Measurements from ENCODE around the gene ASB15. TPM values are rescaled to one million over a fixed set of nuclear protein-coding genes. Genes with fewer than 3 reads are reported as not detected.

Gene ASB15
- total RNA-seq, 2 experiments from 2014 or later = not detected

GRCh38 chr7:123569352-123570010, 32.1 kb upstream of the ASB15 start:
- Mint-ChIP-seq H3K27me3 (no peaks in the 10 kb centered on the region), H3K27ac (no peak overlapping the region), H3K4me3 (no peak overlapping the region), H3K9me3 (no peaks in the 10 kb centered on the region), H3K4me1 (ENCODE audit: low read depth) (no peaks in the 10 kb centered on the region), H3K36me3 (ENCODE audit: low read depth) (no peaks in the 10 kb centered on the region)
- TF ChIP-seq, protein P1, sequence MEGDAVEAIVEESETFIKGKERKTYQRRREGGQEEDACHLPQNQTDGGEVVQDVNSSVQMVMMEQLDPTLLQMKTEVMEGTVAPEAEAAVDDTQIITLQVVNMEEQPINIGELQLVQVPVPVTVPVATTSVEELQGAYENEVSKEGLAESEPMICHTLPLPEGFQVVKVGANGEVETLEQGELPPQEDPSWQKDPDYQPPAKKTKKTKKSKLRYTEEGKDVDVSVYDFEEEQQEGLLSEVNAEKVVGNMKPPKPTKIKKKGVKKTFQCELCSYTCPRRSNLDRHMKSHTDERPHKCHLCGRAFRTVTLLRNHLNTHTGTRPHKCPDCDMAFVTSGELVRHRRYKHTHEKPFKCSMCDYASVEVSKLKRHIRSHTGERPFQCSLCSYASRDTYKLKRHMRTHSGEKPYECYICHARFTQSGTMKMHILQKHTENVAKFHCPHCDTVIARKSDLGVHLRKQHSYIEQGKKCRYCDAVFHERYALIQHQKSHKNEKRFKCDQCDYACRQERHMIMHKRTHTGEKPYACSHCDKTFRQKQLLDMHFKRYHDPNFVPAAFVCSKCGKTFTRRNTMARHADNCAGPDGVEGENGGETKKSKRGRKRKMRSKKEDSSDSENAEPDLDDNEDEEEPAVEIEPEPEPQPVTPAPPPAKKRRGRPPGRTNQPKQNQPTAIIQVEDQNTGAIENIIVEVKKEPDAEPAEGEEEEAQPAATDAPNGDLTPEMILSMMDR (IDR thresholded peaks at IDR 0.05) = no peak
- ChIA-PET POLR2A (no interaction called here), CTCF (interaction anchor here (1.0 kb wide), 2 partner anchors 55 to 75 kb away, joined by 3 to 4 read pairs; no protein-coding TSS in a partner anchor)
- ATAC-seq (no peak), DNase-seq (no peak)
- intact Hi-C loops (cut with micrococcal nuclease) = no loop called here

DNA sequence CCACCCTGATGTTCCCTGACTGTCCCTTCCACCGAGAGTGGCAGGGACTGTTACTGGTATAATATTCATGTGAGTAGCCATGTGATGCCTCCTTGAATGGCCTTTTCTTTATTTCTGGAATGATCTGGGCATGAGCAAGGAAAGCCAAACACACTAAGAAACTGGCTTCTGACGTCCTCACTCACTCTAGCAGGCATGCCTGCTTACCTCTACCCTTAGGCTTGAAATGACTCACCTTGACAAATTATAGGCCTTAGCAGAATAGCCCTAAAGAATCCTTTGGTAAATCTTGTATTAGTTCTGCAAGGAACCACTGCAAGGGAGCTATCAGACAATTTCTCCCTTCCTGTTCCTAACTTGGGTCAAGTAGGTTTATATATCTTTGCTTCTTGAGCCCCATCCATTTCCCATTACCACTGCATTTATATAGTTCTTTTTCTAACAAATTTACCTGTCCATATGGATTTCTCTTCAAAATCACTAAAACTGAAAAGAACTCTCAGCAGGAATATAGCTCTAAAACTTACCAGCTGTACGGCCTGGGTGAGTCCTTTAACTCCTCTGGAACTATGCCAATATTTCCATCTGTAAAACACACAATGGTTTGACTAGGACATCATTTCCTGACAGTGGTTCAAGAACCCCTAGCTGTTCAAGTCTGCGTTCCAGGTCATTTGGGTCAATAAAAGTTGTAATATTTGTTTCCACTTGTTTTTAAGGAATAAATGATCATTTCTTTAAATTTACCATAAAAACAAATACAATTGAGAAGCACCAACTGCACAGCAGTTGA, 31.0 kb upstream of the ASB15 start:
- Mint-ChIP-seq H3K9me3 (no peaks in the 10 kb centered on the region), H3K4me1 (ENCODE audit: low read depth) (no peaks in the 10 kb centered on the region), H3K4me3 (no peak overlapping the region), H3K27me3 (no peaks in the 10 kb centered on the region), H3K27ac (no peak overlapping the region), H3K36me3 (ENCODE audit: low read depth) (no peaks in the 10 kb centered on the region)
- CTCF ChIA-PET = interaction anchor here (1.0 kb wide), 1 partner anchor 76 kb away, joined by 4 read pairs; no protein-coding TSS in a partner anchor
- ATAC-seq (no peak), DNase-seq (no peak)
- POLR2A ChIA-PET = no interaction called here
- intact Hi-C loops (cut with micrococcal nuclease) = no loop called here
- TF ChIP-seq, protein P1 (IDR thresholded peaks at IDR 0.05) = no peak

- no peaks in the 10 kb centered on the region for H3K9me3 Mint-ChIP-seq
- ChIA-PET CTCF (no interaction called here), POLR2A (no interaction called here)
- H3K27ac Mint-ChIP-seq = no peak overlapping the region
- ATAC-seq (no peak), DNase-seq (no peak)
- H3K4me3 Mint-ChIP-seq = no peak overlapping the region
- H3K27me3 Mint-ChIP-seq = no peaks in the 10 kb centered on the region
- H3K4me1 Mint-ChIP-seq (ENCODE audit: low read depth) = no peaks in the 10 kb centered on the region
- intact Hi-C loops (cut with micrococcal nuclease) = no loop called here
- TF ChIP-seq, protein P1 (IDR thresholded peaks at IDR 0.05) = no peak
- H3K36me3 Mint-ChIP-seq (ENCODE audit: low read depth) = no peaks in the 10 kb centered on the region
These were observed 30.4 kb upstream of the ASB15 start for GRCh38 chr7:123571187-123571586.

- intact Hi-C loops (cut with micrococcal nuclease) = no loop called here
- no peaks in the 10 kb centered on the region for H3K9me3 Mint-ChIP-seq
- no peak for DNase-seq
- CTCF ChIA-PET = no interaction called here
- peaks cover 2% of the 10 kb centered on the region for H3K27me3 Mint-ChIP-seq
- H3K27ac Mint-ChIP-seq = no peak overlapping the region
- H3K36me3 Mint-ChIP-seq (ENCODE audit: low read depth) = no peaks in the 10 kb centered on the region
- ATAC-seq = no peak
- POLR2A ChIA-PET = no interaction called here
- TF ChIP-seq, protein P1 (IDR thresholded peaks at IDR 0.05) = no peak
- no peak overlapping the region for H3K4me3 Mint-ChIP-seq
- no peaks in the 10 kb centered on the region for H3K4me1 Mint-ChIP-seq (ENCODE audit: low read depth)
These were observed 29.9 kb upstream of the ASB15 start for GRCh38 chr7:123571684-123572083.

DNA sequence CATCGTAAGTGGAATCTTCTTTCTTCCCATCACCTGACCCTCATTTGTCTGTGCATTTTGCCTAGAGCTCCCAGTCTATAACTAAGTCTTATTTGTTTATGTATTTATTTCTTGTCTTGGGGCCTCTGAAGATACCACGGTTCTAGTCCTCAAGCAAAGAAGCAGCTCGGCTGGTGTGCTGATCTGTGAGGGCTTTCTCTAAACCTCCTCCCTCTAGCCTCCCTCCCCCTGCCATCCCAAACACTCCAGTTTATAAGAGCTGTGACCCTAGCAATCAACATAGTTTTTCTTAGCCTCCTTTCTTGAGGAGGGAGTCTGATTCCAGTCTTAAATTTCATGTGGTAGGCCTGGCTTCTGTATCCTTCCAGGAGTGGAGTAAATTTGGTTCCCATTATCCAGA, 28.3 kb upstream of the ASB15 start:
- Mint-ChIP-seq H3K36me3 (ENCODE audit: low read depth) (no peaks in the 10 kb centered on the region), H3K4me1 (ENCODE audit: low read depth) (no peaks in the 10 kb centered on the region), H3K9me3 (no peaks in the 10 kb centered on the region), H3K27me3 (peaks cover 8% of the 10 kb centered on the region), H3K27ac (no peak overlapping the region), H3K4me3 (no peak overlapping the region)
- intact Hi-C loops (cut with micrococcal nuclease) = no loop called here
- DNase-seq = no peak
- ChIA-PET CTCF (interaction anchor here (2.2 kb wide), 1 partner anchor 51 kb away, joined by 7 read pairs; no protein-coding TSS in a partner anchor), POLR2A (interaction anchor here (0.7 kb wide), 1 partner anchor 21 kb away, joined by 3 read pairs; no protein-coding TSS in a partner anchor)
- ATAC-seq = no peak
- TF ChIP-seq, protein P1 (IDR thresholded peaks at IDR 0.05) = no peak

Measured in activated CD8-positive, alpha-beta T cell treated with anti-CD3 and anti-CD28 coated beads for 36 hours (primary cell).